Activated CD4-positive, alpha-beta T cell treated with anti-CD3 and anti-CD28 coated beads for 48 hours (primary cell): ENCODE measurements around the gene RBBP9.
"Not testable (repeated sequence)": the region's sequence is repeated elsewhere in the genome, so short reads cannot be mapped to it uniquely, and the experiment has no call there.

Source experiments
- DNase-seq: peaks from one replicate; pipeline ENCODE4 v3.0.0-alpha.2; 2020

Gene RBBP9

DNA sequence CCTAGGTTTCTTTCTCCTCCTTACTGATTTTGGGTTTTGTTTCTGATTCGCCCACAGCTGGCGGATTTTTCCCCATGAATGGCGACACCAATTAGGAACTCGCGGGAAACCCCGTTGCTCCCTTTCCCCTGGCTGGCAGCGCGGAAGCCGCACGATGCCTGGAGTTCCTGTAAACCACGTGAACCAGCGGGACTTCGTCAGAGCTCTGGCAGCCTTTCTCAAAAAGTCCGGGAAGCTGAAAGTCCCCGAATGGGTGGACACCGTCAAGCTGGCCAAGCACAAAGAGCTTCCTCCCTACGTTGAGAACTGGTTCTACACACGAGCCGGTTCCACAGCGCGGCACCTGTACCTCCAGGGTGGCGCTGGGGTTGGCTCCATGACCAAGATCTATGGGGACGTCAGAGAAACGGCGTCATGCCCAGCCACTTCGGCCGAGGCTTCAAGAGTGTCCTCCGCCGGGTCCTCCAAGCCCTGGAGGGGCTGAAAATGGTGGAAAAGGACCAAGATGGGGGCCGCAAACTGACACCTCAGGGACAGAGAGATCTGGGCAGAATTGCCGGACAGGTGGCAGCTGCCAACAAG is 7.5 kb upstream of the RBBP9 start:
- no peak for DNase-seq

- DNase-seq, result not testable (repeated sequence)
These were observed 4.6 kb upstream of the RBBP9 start for GRCh38 chr20:18501672-18502071.

- no peak for DNase-seq
These were observed 578 bp upstream of the RBBP9 start for GRCh38 chr20:18497603-18498002.

- DNase-seq, result no peak
These were observed 983 bp downstream of the RBBP9 start for GRCh38 chr20:18496042-18496441.

DNA sequence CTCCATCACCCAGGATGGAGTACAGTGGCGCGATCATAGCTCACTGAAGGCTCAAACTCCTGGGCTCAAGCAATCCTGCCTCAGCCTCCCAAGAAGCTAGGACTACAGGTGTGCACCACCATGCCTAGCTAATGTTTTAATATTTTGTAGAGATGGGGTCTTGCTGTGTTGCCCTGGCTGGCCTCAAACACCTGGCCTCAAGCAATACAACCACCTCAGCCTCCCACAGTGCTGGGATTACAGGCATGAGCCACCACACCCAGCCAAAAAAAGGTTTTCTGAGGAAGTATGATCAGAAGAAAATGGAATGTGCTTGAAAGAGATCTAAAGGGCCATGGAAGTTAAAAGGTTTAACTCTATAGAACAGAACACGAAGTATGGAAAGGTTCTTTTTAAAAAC is 8.7 kb downstream of the RBBP9 start:
- DNase-seq, result no peak

DNA sequence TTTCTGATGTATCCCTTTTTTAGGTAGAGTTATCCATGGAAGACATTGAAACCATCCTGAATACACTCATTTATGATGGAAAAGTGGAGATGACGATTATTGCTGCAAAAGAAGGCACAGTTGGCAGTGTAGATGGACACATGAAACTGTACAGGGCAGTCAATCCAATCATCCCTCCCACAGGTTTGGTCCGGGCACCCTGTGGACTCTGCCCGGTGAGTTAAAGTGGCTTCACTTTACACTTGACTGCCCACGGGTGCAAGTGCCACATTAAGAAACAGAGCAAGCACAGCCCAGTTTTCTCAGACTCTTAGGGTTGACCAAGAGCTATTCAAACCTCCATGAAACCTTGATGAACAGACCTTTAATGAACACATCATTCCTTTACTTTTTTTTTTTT is 15.4 kb downstream of the RBBP9 start:
- DNase-seq, result no peak

GRCh38 chr20:18477821-18478220 is 19.2 kb downstream of the RBBP9 start:
- DNase-seq, result no peak

- no peak for DNase-seq
These were observed 19.8 kb downstream of the RBBP9 start for GRCh38 chr20:18477218-18477617.

DNA sequence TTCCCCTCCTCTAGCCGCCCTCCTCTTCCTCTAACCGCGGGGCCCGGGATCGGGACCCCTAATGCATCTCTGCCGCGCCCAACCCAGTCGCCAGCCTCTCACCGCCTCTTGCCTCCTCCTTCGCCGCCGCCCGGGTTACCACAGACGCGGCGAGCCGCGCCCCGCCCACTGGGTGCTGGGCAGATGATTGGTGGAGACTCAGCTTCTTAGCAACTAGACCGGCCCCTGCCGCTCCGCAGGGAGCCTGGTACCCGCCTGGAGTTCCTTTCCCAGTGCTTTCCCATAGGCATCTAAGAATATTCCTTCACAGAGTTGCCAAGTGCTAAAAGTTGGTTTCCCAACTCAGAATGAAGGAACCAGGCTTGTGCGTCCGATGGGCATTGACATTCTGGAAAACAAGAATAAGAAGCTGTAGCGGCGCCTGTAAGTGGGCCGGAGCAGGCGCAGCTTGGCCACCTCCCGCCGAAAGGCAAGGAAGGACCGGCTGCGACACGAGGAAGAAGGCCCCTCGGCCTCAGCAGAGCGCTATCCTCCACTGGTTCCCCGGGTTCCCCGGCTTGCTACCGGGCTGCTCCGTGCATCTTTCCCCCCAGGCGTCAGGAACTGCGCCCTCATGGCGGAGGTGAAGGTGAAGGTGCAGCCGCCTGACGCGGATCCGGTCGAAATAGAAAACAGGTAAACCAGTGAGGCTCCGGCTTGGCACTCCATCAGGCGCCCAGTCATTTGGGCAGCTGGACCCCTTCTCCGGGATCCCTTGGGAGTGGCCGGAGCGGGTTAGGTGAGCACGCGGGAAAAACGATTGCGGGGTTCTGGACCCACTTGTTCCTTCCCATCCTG is 29.9 kb downstream of the RBBP9 start, which contains the start of the genes DZANK1 and POLR3F:
Gene DZANK1, minus strand, starts transcription at position 137 of the 837 bp plus-strand sequence. CDS start 1,672 bp downstream, outside the sequence.
Gene POLR3F, plus strand, starts transcription at position 497 of the 837 bp plus-strand sequence. Its CDS starts 117 bp downstream, at position 614.
- peak; percentile 96 for DNase-seq

GRCh38 chr20:18466574-18466893 is 30.5 kb downstream of the RBBP9 start:
- DNase-seq, result no peak

GRCh38 chr20:18465536-18466200 is 31.4 kb downstream of the RBBP9 start:
- DNase-seq, result no peak

DNA sequence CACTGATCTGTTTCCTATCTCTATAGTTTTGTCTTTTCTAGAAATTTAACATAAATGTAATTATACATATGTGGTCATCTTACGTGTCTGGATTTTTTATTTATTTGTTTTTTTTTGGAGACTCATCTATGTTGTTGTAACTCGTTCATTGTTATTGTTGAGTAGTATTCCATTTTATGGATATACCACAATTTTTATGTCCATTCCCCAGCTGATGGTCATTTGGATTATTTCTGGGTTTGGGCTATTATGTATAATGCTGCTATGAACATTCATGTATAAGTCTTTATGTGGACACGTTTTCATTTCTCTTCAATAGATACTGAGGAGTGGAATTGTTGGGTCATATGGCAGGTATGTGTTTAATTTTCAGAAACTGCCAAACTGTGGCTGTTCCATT is 40.4 kb downstream of the RBBP9 start:
- DNase-seq, result no peak

GRCh38 chr20:18443886-18444285 is 53.1 kb downstream of the RBBP9 start:
- no peak for DNase-seq

GRCh38 chr20:18440403-18440802 is 56.6 kb downstream of the RBBP9 start:
- no peak for DNase-seq

DNA sequence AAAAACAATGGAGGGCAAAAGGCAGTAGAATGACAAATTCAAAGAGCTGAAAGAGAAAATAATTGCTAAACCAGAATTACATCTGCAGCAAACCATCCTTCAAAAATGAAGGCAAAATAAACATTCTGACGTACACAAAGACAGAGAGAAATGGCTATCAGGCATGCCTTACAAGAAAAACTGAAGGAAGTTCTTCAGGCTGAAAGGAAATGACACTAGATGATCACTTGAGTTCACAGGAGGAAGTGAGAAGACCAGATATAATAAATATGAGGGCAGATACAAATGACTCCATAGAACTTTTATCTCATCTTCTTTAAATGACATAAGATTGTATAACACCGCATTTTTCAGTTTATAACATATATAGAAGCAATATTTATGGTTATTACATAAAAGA is 60.2 kb downstream of the RBBP9 start:
- DNase-seq, result no peak
